ENCODE results near the gene DGKG. TPM values are rescaled to one million over a fixed set of nuclear protein-coding genes. Genes with fewer than 3 reads are reported as not detected.

Gene DGKG
- polyA plus RNA-seq, 3 donors, result 4.2 to 9.2 (median 4.3) TPM

- peak overlapping the region; percentile 89 to 97 for H3K4me3 Mint-ChIP-seq
- H3K9me3 ChIP-seq (replicated peaks in 1 of 2; ENCODE audit: control insufficient read depth in 1 of 2, insufficient read depth in 1 of 2, low read length in 2 of 2), result peaks cover 0 to 14% of the 10 kb centered on the region in 2 donors
- H3K27ac Mint-ChIP-seq, result peak overlapping the region in 4 of 7 donors; percentile 40 to 89 (median 60)
- peak overlapping the region; percentile 40 to 78 (median 52) for H3K4me3 ChIP-seq (replicated peaks in 1 of 3; ENCODE audit: low read depth in 2 of 3, low read length in 3 of 3)
- no peaks in the 10 kb centered on the region for H3K36me3 ChIP-seq (replicated peaks in 1 of 2; ENCODE audit: control insufficient read depth in 1 of 2, insufficient read depth in 2 of 2, low read length in 2 of 2)
- H2AFZ ChIP-seq (ENCODE audit: insufficient read depth, low read depth, low read length, poor library complexity, severe bottlenecking), result no peak overlapping the region
- peaks cover 68 to 80% of the 10 kb centered on the region in 2 donors for H3K27me3 ChIP-seq (ENCODE audit: control insufficient read depth in 2 of 2, insufficient read depth in 2 of 2, low read length in 2 of 2)
- H3K27ac ChIP-seq (ENCODE audit: low read depth in 1 of 2, low read length in 2 of 2), result no peak overlapping the region
- peaks cover 10 to 12% of the 10 kb centered on the region in 2 donors for H3K36me3 Mint-ChIP-seq
- peak in 1 of 3 donors; percentile 5 for DNase-seq
- intact Hi-C loops (cut with micrococcal nuclease), result loop anchor here (5.0 to 10.0 kb wide), 4 partner anchors 42 to 235 kb away; partner anchors contain the start of gene TRA2B (in 1 of the 2)
- TF ChIP-seq, protein P1, sequence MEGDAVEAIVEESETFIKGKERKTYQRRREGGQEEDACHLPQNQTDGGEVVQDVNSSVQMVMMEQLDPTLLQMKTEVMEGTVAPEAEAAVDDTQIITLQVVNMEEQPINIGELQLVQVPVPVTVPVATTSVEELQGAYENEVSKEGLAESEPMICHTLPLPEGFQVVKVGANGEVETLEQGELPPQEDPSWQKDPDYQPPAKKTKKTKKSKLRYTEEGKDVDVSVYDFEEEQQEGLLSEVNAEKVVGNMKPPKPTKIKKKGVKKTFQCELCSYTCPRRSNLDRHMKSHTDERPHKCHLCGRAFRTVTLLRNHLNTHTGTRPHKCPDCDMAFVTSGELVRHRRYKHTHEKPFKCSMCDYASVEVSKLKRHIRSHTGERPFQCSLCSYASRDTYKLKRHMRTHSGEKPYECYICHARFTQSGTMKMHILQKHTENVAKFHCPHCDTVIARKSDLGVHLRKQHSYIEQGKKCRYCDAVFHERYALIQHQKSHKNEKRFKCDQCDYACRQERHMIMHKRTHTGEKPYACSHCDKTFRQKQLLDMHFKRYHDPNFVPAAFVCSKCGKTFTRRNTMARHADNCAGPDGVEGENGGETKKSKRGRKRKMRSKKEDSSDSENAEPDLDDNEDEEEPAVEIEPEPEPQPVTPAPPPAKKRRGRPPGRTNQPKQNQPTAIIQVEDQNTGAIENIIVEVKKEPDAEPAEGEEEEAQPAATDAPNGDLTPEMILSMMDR (IDR thresholded peaks at IDR 0.05), result no peak
- H3K4me2 ChIP-seq (replicated peaks; ENCODE audit: extremely low read depth, low read length, poor library complexity, severe bottlenecking), result peak overlapping the region; percentile 96
- H3K9ac ChIP-seq (ENCODE audit: insufficient read depth, low read length, poor library complexity, severe bottlenecking), result no peak overlapping the region
- 7% methylated on average over 11 of the region's 35 CpGs for WGBS (ENCODE audit: insufficient coverage)
- H3K4me1 Mint-ChIP-seq, result peaks cover 47% of the 10 kb centered on the region
- H3K9me3 Mint-ChIP-seq, result peaks cover 0 to 18% (median 8%) of the 10 kb centered on the region in 7 donors
- no peaks in the 10 kb centered on the region for H3K79me2 ChIP-seq (ENCODE audit: insufficient read depth, low read length)
- H4K20me1 ChIP-seq (ENCODE audit: insufficient read depth, low read length), result peaks cover 13% of the 10 kb centered on the region
- H3K27me3 Mint-ChIP-seq (ENCODE audit: low read depth in 3 of 3), result peaks cover 81 to 96% (median 85%) of the 10 kb centered on the region in 3 donors
- peaks cover 41 to 47% of the 10 kb centered on the region in 2 donors for H3K4me1 ChIP-seq (ENCODE audit: control insufficient read depth in 1 of 2, insufficient read depth in 2 of 2, low read length in 2 of 2)
These were observed 251.9 kb downstream of the DGKG start for GRCh38 chr3:186109897-186110803.
